Measurements from ENCODE around the gene TEKT3. TPM values are rescaled to one million over a fixed set of nuclear protein-coding genes. Genes with fewer than 3 reads are reported as not detected.

The TEKT3 gene
- total and polyA plus RNA-seq, 9 of the 15 experiments (the other 6 are each of a cell fraction or from before 2014, with no cell fraction given): not detected

GRCh38 chr17:15287538-15288267, 53.7 kb downstream of the TEKT3 start:
- ATAC-seq (no peak), FAIRE-seq (no peak), DNase-seq (ENCODE audit: extremely low read depth in 1 of 4, low spot score in 3 of 4) (no peak)
- no TSS peak for BruUV-seq (replicated peaks)
- Histone ChIP-seq H3K4me1 (replicated peaks in 1 of 2; ENCODE audit: control insufficient read depth in 2 of 2, insufficient read depth in 2 of 2, low read length in 2 of 2) (peaks cover 0 to 6% of the 10 kb centered on the region in 2 experiments; a peak in 2 of 5 replicates), H3K9me1 (ENCODE audit: control insufficient read depth, insufficient read depth, low read length) (no peaks in the 10 kb centered on the region), H2AFZ (ENCODE audit: low read depth, low read length) (no peak overlapping the region), H3K27ac (ENCODE audit: extremely low read depth, low read depth, low read length) (no peak overlapping the region), H3K27me3 (ENCODE audit: control insufficient read depth in 2 of 2, insufficient read depth in 2 of 2, low read length in 2 of 2) (no peaks in the 10 kb centered on the region), H3K9ac (ENCODE audit: insufficient read depth in 1 of 2, low read depth in 2 of 2, low read length in 2 of 2) (no peak overlapping the region), H3K36me3 (ENCODE audit: control insufficient read depth, insufficient read depth, low read length) (no peaks in the 10 kb centered on the region), H3K4me3 (no peak overlapping the region), H4K20me1 (replicated peaks; ENCODE audit: control insufficient read depth, insufficient read depth, low read length) (no peaks in the 10 kb centered on the region), H3K79me2 (ENCODE audit: control insufficient read depth, insufficient read depth, low read length) (no peaks in the 10 kb centered on the region), H3K4me2 (ENCODE audit: insufficient read depth, low read length) (no peak overlapping the region; the same call in 1 of the 2 replicates), H3K9me3 (replicated peaks; ENCODE audit: control insufficient read depth, insufficient read depth, low read depth, low read length) (no peaks in the 10 kb centered on the region)
- ChIA-PET CTCF (ENCODE audit: low intra/inter-chr PET ratio) (no interaction called here), POLR2A (no interaction called here)
- in situ Hi-C loops (cut with MboI) (no loop called here), intact Hi-C loops (cut with micrococcal nuclease) (no loop called here)
- 7% methylated on average over 4 of the region's 4 CpGs for WGBS (ENCODE audit: insufficient coverage, low coverage, missing lambda C conversion rate)
- no peak for TF ChIP-seq CHD4 (IDR thresholded peaks at IDR 0.05; ENCODE audit: insufficient read depth, insufficient replicate concordance, low read depth, low read length, poor library complexity, severe bottlenecking)
- TF ChIP-seq ZBTB2 (IDR thresholded peaks at IDR 0.05): no peak
- no peak for TF ChIP-seq BCL6 (CRISPR knock-in tag; IDR thresholded peaks at IDR 0.05)
- TF ChIP-seq U2AF2 (optimal IDR thresholded peaks at IDR 0.05; ENCODE audit: low read depth, low read length): no peak
- TF ChIP-seq ZNF511 (CRISPR knock-in tag; IDR thresholded peaks at IDR 0.05): no peak
- TF ChIP-seq NFYB (IDR thresholded peaks at IDR 0.05; ENCODE audit: extremely low read depth, insufficient read length): no peak
- no peak for TF ChIP-seq THAP7 (CRISPR knock-in tag; IDR thresholded peaks at IDR 0.05)
- TF ChIP-seq ATF3 (IDR thresholded peaks at IDR 0.05): no peak
- no peak for TF ChIP-seq ATF3 (CRISPR knock-in tag; conservative IDR thresholded peaks at IDR 0.05)
- no peak for TF ChIP-seq ZNF124 (CRISPR knock-in tag; IDR thresholded peaks at IDR 0.05)
- no peak for TF ChIP-seq ARID4B (CRISPR knock-in tag; IDR thresholded peaks at IDR 0.05)

Data from K562 (cell line).